Muscle of leg (tissue), 11 donors: ENCODE measurements around the gene CAPZB. TPM values are rescaled to one million over a fixed set of nuclear protein-coding genes. Genes with fewer than 3 reads are reported as not detected.

Experiments used
- DNase-seq: peaks from one replicate; pipeline ENCODE4 v3.0.0; 2013
- H3K27ac ChIP-seq: one replicate; pipeline ENCODE4 v1.5.1; 2013; ENCODE audit warnings: mild to moderate bottlenecking, low read length, control low read depth
- H3K27me3 ChIP-seq: one replicate; pipeline ENCODE4 v1.6.1; 2013; ENCODE audit warnings: low read length; ENCODE audit not compliant: control insufficient read depth, insufficient read depth
- H3K36me3 ChIP-seq: one replicate; pipeline ENCODE4 v1.6.1; 2013; ENCODE audit warnings: low read length; ENCODE audit not compliant: control insufficient read depth, insufficient read depth
- H3K4me1 ChIP-seq: one replicate; pipeline ENCODE4 v1.6.1; 2013; ENCODE audit warnings: low read length; ENCODE audit not compliant: control insufficient read depth, insufficient read depth
- H3K4me3 ChIP-seq: one replicate; pipeline ENCODE4 v1.5.1; 2013; ENCODE audit warnings: low read length, control low read depth
- H3K9me3 ChIP-seq: replicated peaks from 2 replicates; pipeline ENCODE4 v1.6.1; 2013; ENCODE audit warnings: low read depth, low read length; ENCODE audit not compliant: control insufficient read depth
- WGBS: methylation state at CpG from one replicate; pipeline ENCODE4 v1.1.5; 2013; ENCODE audit warnings: missing lambda C conversion rate; ENCODE audit not compliant: insufficient coverage; 5-methylcytosine and 5-hydroxymethylcytosine counted together
- polyA plus RNA-seq, 8 donors: library from polyadenylated mRNA; unstranded; fragments of 120-200 nt; gene quantifications; one replicate each; pipeline versions ENCODE4 v1.2.1 to v1.2.3, GENCODE V29; 2013; ENCODE audit warnings: inconsistent platforms in 1 of 8, low replicate concordance in 1 of 8; ENCODE audit not compliant: insufficient read length in 8 of 8, insufficient read depth in 1 of 8
- total RNA-seq: library from RNA; stranded (reverse); fragments of 120-200 nt; gene quantifications from one replicate; pipeline ENCODE4 v1.2.4, GENCODE V29; 2013

The CAPZB gene
- total and polyA plus RNA-seq, 9 donors: 85.8 to 296 (median 267) TPM

DNA sequence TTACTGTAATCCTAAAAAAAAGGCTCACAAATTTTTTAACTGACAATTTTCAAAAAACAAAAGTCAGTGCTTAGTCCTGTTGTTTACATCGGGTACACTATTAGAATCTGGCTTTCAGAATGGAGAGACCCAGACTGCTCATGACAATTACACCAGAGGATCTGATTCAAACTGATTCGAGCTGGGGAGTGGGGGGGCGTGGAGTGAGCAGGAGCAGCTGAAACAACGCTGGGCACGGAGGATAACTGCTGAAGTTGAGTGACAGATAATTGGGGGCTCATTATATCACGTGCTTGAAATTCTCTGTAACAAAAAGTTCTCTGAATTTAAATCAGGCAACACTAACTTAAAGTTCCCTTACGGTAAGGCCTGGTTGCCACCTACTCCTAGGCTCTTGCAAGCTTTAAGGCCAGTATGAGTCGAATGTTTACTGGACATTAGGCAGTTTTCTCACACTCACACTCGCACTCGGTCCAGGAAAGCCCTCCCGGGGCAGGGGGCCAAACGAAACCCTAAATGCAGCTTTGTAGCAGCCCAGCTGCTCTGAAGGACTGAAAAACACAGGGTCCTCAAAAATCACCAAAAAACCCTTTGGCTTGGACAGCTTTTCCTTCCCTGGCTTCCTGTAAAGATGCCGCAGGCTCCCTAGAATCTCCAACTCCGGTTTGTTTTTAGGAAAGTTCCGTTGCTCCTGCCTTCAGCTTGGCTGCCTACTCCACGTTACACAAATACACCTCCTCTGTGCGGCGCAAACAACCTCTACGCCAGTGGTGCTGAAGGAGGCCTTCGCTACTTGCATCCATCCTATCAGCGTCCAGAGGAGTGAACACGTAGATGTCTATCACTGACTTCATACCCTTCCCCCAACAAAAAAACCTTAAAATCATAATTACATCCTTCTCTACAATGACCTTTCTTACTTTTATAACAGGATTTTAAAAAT, 42.9 kb downstream of the CAPZB start:
- peaks cover 77% of the 10 kb centered on the region for H3K4me1 ChIP-seq
- DNase-seq: peak; percentile 66
- 61% methylated on average over 17 of the region's 22 CpGs for WGBS
- H3K4me3 ChIP-seq: no peak overlapping the region
- H3K27me3 ChIP-seq: no peaks in the 10 kb centered on the region
- no peaks in the 10 kb centered on the region for H3K9me3 ChIP-seq
- peak overlapping the region; percentile 89 for H3K27ac ChIP-seq
- peaks cover 7% of the 10 kb centered on the region for H3K36me3 ChIP-seq

DNA sequence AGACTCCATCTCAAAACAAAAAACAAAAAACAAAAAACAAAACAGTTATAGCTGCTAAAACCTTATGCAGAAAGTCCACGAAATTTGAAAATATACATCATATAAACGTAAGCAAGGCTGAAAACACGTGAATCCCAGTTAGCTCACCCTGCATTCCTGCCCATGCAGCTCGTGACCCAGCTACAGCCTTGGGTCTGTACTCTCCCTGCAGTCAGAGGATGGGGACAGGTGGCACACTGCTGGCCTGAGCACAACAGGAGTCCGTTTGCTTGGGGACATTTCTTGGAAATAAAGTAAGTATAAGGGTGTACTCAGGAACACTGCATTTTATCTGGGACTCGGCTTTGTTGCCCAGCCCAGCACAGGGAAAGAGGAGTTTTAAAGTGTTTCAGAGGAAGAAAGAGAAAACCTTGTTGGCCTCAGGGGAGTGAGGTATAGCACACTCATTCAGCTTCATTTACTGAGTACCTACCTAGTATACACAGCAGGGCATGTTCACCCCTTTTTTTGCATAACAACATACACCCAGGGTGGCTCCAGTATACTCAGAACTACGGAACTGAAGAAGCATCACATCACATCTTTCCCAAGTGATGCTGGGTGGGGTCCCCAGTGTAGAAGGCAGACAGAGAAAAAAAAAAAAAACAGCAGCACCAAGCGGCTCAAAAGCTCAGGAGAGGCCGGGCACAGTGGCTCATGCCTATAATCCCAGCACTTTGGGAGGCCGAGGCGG, 44.1 kb downstream of the CAPZB start:
- WGBS: 81% methylated on average over 5 of the region's 11 CpGs
- H3K4me1 ChIP-seq: peaks cover 83% of the 10 kb centered on the region
- H3K9me3 ChIP-seq: no peaks in the 10 kb centered on the region
- no peak overlapping the region for H3K4me3 ChIP-seq
- H3K27me3 ChIP-seq: no peaks in the 10 kb centered on the region
- DNase-seq: no peak
- H3K36me3 ChIP-seq: peaks cover 12% of the 10 kb centered on the region
- peak overlapping the region; percentile 4 for H3K27ac ChIP-seq

DNA sequence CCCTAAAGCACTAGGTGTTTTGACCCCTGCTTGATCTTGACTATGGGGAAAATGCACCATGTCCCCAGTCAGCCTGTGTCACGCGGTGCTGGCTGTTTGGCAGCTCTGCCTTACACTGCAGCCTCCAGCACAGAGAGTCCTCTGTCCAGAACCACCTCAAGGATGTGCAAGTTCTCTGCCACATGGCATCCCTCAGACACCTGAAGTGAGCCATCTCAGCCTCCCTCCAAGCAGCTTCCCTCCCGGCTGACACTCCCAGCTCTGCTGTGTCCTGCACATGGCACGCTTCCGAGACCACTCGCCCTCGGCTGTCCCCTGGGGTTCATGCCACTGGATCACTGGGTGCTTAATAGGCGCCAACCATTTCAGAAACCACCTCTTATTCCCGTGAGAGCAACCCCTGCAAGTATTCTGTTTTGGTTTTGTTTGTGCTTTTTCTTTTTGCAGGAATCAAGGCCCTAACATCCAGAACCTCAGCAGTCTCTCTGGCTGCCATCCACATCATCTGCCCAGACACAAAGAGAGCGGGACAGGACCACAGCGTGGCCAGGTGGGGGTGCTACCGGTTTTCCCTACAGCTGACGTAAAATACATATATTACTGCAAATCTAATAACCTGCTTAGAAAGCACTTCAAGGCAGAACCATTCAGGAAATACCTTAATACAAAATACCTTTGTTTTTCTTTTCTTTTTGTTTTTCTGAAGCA, 45.7 kb downstream of the CAPZB start:
- Histone ChIP-seq H3K36me3 (peaks cover 12% of the 10 kb centered on the region), H3K4me1 (peaks cover 86% of the 10 kb centered on the region), H3K4me3 (no peak overlapping the region), H3K9me3 (no peaks in the 10 kb centered on the region), H3K27ac (peak overlapping the region; percentile 91), H3K27me3 (no peaks in the 10 kb centered on the region)
- DNase-seq: peak; percentile 84
- 32% methylated on average over 5 of the region's 13 CpGs for WGBS

DNA sequence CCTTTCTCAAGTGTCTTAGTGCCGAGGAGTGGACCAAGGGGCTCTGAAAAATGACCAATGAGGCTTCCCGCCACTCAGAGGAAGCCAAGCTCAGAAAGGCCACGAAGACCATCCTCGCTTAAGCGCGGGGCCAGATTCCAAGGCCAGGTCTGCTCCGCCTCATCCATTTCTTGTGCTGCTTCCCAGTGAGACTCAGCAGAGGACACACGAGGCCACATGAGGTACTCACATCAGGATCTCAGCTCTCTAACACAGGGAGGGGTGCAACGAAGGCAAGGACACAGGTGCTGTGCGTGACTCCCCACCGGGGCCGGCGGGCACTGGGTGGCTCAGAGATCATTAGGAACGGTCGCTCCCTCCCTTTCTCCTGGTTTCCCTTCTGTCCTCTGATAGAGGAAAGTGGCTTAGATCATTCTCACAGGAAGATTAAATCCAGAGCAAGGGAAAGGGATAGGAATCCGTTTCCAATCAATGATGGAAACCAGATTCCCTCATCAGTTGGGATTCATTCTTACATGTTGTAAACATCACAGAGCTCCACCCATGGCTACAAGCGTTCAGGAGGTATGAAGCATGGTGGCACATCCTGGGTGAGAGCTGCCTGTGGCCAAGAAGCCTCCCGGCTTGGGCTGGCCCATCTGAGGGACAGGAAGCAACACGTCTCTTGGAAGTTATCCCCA, 46.7 kb downstream of the CAPZB start:
- peaks cover 12% of the 10 kb centered on the region for H3K36me3 ChIP-seq
- H3K4me1 ChIP-seq: peaks cover 88% of the 10 kb centered on the region
- 19% methylated on average over 8 of the region's 19 CpGs for WGBS
- DNase-seq: peak; percentile 67
- no peak overlapping the region for H3K4me3 ChIP-seq
- H3K27me3 ChIP-seq: no peaks in the 10 kb centered on the region
- peak overlapping the region; percentile 91 for H3K27ac ChIP-seq
- no peaks in the 10 kb centered on the region for H3K9me3 ChIP-seq

DNA sequence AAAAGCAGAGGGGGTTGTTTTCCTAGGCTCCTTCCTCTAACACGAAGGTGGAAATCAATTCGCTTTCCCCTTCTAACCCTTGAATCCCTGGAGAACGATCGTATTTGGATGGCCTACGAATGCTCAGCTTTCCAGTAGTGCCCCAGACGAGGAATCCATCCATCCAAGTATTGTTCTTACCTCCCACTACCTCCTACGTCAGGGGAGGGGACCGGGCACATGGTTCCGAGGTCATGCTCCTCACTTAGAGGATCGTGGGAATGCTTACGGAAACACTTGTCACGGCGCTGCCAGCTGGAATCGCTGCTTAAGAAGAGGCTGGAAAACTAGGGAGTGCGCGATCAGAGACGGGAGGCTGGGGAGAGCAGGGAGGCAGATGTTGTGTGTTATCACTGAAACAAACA, 47.4 kb downstream of the CAPZB start:
- peak; percentile 97 for DNase-seq
- peak overlapping the region; percentile 91 for H3K27ac ChIP-seq
- H3K27me3 ChIP-seq: no peaks in the 10 kb centered on the region
- peaks cover 86% of the 10 kb centered on the region for H3K4me1 ChIP-seq
- no peaks in the 10 kb centered on the region for H3K9me3 ChIP-seq
- no peak overlapping the region for H3K4me3 ChIP-seq
- 15% methylated on average over 9 of the region's 17 CpGs for WGBS
- H3K36me3 ChIP-seq: peaks cover 12% of the 10 kb centered on the region

DNA sequence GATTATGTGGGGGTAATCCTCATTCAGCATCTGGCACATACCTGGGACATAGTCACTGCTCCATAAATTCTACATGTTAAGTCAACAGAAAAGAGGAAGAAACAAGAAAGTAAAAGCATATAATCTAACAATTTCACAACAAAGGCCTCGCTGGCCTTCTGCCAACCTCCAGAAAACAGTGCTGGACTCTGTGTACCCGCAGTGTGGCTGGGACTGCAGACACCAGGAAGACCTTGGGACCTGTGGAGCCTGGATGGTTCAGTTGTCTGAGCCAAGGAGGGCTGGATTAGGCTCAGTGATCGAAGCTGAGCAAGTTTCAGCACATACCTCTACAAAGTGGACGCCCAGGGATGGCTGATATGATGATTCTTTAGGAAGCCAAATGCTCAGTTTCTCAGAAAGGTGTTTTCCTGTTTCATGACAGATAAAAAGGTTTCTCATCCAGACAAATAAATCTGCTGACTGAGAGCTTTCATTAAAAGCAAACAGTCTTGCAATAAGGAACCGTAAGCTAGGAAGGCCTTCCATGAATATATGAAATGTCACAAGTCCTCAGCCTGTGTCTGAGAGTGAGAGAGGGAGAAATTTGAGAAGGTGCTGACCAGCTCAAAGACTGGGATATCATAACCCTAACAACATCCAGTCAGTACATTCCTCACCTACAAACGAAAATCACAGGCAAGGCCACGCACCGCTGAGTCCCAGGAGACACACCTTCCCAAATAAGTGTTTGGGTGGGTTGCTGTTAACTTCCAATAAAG, 48.4 kb downstream of the CAPZB start:
- Histone ChIP-seq H3K27ac (peak overlapping the region; percentile 91), H3K9me3 (no peaks in the 10 kb centered on the region), H3K4me3 (no peak overlapping the region), H3K27me3 (no peaks in the 10 kb centered on the region), H3K4me1 (peaks cover 85% of the 10 kb centered on the region), H3K36me3 (peaks cover 12% of the 10 kb centered on the region)
- peak; percentile 71 for DNase-seq
- no CpG with 5 or more reads among the region's 8 CpGs for WGBS

DNA sequence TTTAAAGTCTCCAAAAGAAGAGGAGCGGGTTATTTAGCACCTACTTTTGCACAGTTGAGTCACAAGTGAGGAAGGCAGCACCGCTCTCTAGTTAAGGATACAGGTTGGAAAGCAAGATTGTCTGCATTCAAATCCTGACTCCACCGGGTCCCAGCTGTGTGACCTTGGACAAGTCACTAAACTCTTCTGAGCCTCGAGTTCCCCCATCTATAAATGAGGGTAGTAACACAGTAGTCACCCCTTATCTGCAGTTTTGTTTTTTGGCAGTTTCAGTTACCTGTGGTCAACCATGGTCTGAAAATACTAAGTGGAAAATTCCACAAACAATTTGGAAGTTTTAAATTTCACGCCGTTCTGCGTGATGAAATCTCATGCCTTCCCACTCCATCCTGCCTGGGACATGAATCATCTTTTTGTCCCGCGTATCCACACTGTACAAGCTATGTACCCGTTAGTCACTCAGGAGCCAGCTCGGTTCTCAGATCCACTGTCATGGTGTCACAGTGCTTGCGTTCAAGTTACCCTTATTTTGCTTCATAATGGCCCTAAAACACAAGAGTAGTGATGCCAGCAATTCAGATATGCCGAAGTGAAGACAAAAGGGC, 49.4 kb downstream of the CAPZB start:
- no peak for DNase-seq
- WGBS: 85% methylated on average over 10 of the region's 13 CpGs
- Histone ChIP-seq H3K27ac (peak overlapping the region; percentile 74), H3K9me3 (no peaks in the 10 kb centered on the region), H3K4me3 (no peak overlapping the region), H3K36me3 (peaks cover 10% of the 10 kb centered on the region), H3K27me3 (no peaks in the 10 kb centered on the region), H3K4me1 (peaks cover 79% of the 10 kb centered on the region)

DNA sequence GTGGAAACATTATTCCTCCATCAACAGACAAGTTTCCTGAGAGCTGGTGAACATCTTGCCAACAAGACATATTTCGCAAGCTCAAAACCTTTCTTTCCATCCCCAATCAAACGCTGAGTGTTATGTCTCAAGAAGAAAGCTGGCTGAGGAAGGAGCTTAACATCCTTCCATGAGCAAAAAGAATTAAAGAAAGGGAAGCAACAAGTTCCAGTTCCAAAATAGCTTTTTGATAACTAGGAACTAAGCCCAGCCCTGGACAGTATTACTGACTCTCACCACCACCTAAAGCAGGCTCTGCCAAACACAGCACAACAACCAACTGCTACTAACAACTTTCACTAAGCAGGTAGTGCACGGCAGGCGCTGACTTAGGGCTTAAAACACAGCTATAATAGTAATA, 50.2 kb downstream of the CAPZB start:
- Histone ChIP-seq H3K9me3 (no peaks in the 10 kb centered on the region), H3K4me1 (peaks cover 79% of the 10 kb centered on the region), H3K4me3 (no peak overlapping the region), H3K27ac (peak overlapping the region; percentile 74), H3K36me3 (peaks cover 10% of the 10 kb centered on the region), H3K27me3 (no peaks in the 10 kb centered on the region)
- peak; percentile 95 for DNase-seq
- WGBS: no CpG with 5 or more reads among the region's 4 CpGs

DNA sequence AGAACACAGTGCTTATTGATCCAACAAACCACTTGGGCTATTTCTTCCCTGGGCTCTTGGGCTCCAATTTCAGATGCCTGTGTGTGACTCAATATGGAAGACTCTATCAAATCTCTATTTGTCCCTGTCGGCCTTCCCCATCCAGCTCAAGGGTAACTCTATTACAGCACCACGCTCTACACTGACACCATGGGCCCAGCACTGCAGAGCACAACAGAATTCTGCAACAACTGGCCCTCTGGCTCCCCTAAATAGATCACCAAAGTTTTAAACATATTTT, 51.7 kb downstream of the CAPZB start:
- 100% methylated on average over 1 of the region's 2 CpGs for WGBS
- Histone ChIP-seq H3K4me3 (no peak overlapping the region), H3K9me3 (no peaks in the 10 kb centered on the region), H3K4me1 (peaks cover 73% of the 10 kb centered on the region), H3K27me3 (no peaks in the 10 kb centered on the region), H3K27ac (peak overlapping the region; percentile 43), H3K36me3 (peaks cover 10% of the 10 kb centered on the region)
- DNase-seq: no peak
